Glutamatergic neuron (in vitro differentiated cells): Measurements from ENCODE around the gene ELK1. TPM values are rescaled to one million over a fixed set of nuclear protein-coding genes. Genes with fewer than 3 reads are reported as not detected.

Experiments
- DNase-seq: peaks from one replicate; pipeline ENCODE4 v3.0.0; 2022
- H3K27ac Mint-ChIP-seq: one replicate; pipeline ENCODE4 v1.8.0; 2020; ENCODE audit warnings: mild to moderate bottlenecking, mixed read lengths, inconsistent platforms; ENCODE audit not compliant: unreplicated experiment
- H3K27me3 Mint-ChIP-seq: one replicate; pipeline ENCODE4 v1.8.0; 2020; ENCODE audit warnings: mild to moderate bottlenecking, moderate library complexity, mixed read lengths, inconsistent platforms; ENCODE audit not compliant: unreplicated experiment
- H3K36me3 Mint-ChIP-seq: one replicate; pipeline ENCODE4 v1.8.0; 2020; ENCODE audit warnings: mild to moderate bottlenecking, mixed read lengths, inconsistent platforms; ENCODE audit not compliant: unreplicated experiment
- H3K4me1 Mint-ChIP-seq: one replicate; pipeline ENCODE4 v1.8.0; 2020; ENCODE audit warnings: mild to moderate bottlenecking, low read depth, mixed read lengths, inconsistent platforms; ENCODE audit not compliant: unreplicated experiment
- H3K4me3 Mint-ChIP-seq: one replicate; pipeline ENCODE4 v1.8.0; 2020; ENCODE audit warnings: mild to moderate bottlenecking, mixed read lengths, inconsistent platforms; ENCODE audit not compliant: unreplicated experiment
- H3K9me3 Mint-ChIP-seq: one replicate; pipeline ENCODE4 v1.8.0; 2020; ENCODE audit warnings: mild to moderate bottlenecking, moderate library complexity, mixed read lengths, inconsistent platforms; ENCODE audit not compliant: unreplicated experiment
- CTCF ChIP-seq: fragments of 200-600 bp; sonication (generic); IDR thresholded peaks from one replicate; pipeline ENCODE4 v1.5.0; 2021; ENCODE audit not compliant: partially characterized antibody, unreplicated experiment
- total RNA-seq: library from RNA; stranded (reverse); fragmentation: NEBNext Ultra II Directional; extraction: Animal tissue kit (Norgen Biotek cat#: 25700); gene quantifications from one replicate; pipeline ENCODE4 v1.2.1, GENCODE V29; 2021; ENCODE audit not compliant: unreplicated experiment

The ELK1 gene
- total RNA-seq, 1 donor from 2014 or later = 11.9 TPM

- TF ChIP-seq CTCF = no peak
- Mint-ChIP-seq H3K4me1 (no peaks in the 10 kb centered on the region), H3K27me3 (peaks cover 2% of the 10 kb centered on the region), H3K36me3 (no peaks in the 10 kb centered on the region), H3K4me3 (no peak within 1 kb of the TSS), H3K9me3 (peaks cover 2% of the 10 kb centered on the region), H3K27ac (no peak within 1 kb of the TSS)
- no peak for DNase-seq
Measured at GRCh38 chrX:47629419-47630200, 20.8 kb downstream of the ELK1 start, which contains the start of gene CFP. CFP (minus strand) TSS chrX:47629930; CDS start chrX:47629844, 86 bp downstream.

- no peak overlapping the region for H3K27ac Mint-ChIP-seq
- no peaks in the 10 kb centered on the region for H3K36me3 Mint-ChIP-seq
- H3K27me3 Mint-ChIP-seq = peaks cover 5% of the 10 kb centered on the region
- peaks cover 2% of the 10 kb centered on the region for H3K9me3 Mint-ChIP-seq
- TF ChIP-seq CTCF = no peak
- H3K4me3 Mint-ChIP-seq = no peak overlapping the region
- DNase-seq = no peak
- no peaks in the 10 kb centered on the region for H3K4me1 Mint-ChIP-seq
Measured at GRCh38 chrX:47628982-47629381, 21.4 kb downstream of the ELK1 start.

- Mint-ChIP-seq H3K36me3 (no peaks in the 10 kb centered on the region), H3K27ac (no peak overlapping the region), H3K4me1 (no peaks in the 10 kb centered on the region), H3K9me3 (peaks cover 2% of the 10 kb centered on the region), H3K27me3 (peaks cover 8% of the 10 kb centered on the region), H3K4me3 (no peak overlapping the region)
- TF ChIP-seq CTCF = no peak
- no peak for DNase-seq
Measured at GRCh38 chrX:47625365-47625764, 25.0 kb downstream of the ELK1 start.

GRCh38 chrX:47623540-47624027 is 26.8 kb downstream of the ELK1 start:
- no peak overlapping the region for H3K27ac Mint-ChIP-seq
- peak; percentile 73 for DNase-seq
- H3K9me3 Mint-ChIP-seq = peaks cover 2% of the 10 kb centered on the region
- H3K4me1 Mint-ChIP-seq = no peaks in the 10 kb centered on the region
- H3K4me3 Mint-ChIP-seq = peak overlapping the region; percentile 81
- H3K36me3 Mint-ChIP-seq = no peaks in the 10 kb centered on the region
- H3K27me3 Mint-ChIP-seq = peaks cover 8% of the 10 kb centered on the region
- TF ChIP-seq CTCF = no peak

GRCh38 chrX:47621851-47622250 is 28.5 kb downstream of the ELK1 start:
- Mint-ChIP-seq H3K9me3 (no peaks in the 10 kb centered on the region), H3K36me3 (no peaks in the 10 kb centered on the region), H3K4me3 (no peak overlapping the region), H3K27ac (no peak overlapping the region), H3K4me1 (peaks cover 7% of the 10 kb centered on the region), H3K27me3 (peaks cover 12% of the 10 kb centered on the region)
- TF ChIP-seq CTCF = no peak
- DNase-seq = no peak
